Stimulated activated CD8-positive, alpha-beta memory T cell treated with anti-CD3 and anti-CD28 coated beads, Interleukin-12 subunit alpha, Interleukin-12 subunit beta, amount 100 ng/mL, for 1 hour (primary cell): ENCODE data around the gene SACS.

Experiments
- DNase-seq: peaks from one replicate; pipeline ENCODE4 v3.0.0-alpha.2; 2020; ENCODE audit warnings: low read depth

The SACS gene

DNA sequence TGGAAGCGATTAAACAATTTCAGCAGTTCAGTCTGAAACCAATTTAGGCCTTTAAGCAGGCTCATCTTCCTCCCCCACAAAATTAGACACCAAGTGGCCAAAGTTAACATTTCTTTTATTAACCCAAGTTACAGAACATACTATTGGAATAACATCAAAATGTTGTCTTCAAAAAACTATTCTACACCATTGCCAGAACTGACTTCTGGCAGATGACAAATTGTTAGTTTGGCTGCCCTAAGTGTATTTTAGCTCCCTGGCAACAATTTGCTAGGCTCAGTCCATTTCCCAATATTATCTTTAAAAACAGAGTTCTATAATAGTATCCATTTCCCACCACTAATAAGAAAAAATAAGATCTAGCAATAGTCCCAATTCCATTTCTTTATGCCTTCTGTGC, 144.9 kb downstream of the SACS start:
- DNase-seq = no peak

DNA sequence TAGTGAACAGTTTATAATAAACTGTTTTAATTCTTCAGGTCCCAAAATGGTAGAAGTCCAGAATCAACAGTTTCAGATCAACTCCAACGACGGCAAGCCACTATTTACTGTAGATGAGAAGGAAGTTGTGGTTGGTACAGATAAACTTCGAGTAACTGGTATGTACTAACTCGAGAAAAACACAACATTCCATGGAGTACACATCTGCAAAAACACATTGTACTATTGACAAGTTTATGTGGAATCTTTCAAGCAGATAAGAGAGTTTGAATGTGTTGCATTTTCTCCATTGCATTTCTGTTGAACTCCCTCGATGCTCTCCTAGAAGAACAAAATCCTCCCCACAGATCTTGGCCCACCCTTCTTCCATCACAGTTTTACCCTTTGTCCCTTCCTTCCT, 154.2 kb downstream of the SACS start:
- DNase-seq = no peak
